Gastroesophageal sphincter (tissue), 3 donors: Measurements from ENCODE around the gene ARAP1.

Experiments used
- CTCF ChIP-seq, 4 experiments: fragments of 200-600 bp in 2 of 4; fragments of 450-650 bp in 2 of 4; sonication (generic) in 1 of 4; IDR thresholded peaks; one replicate each; pipeline ENCODE4 v1.5.1; 2017 to 2019; ENCODE audit warnings: antibody characterized with exemption in 4 of 4, mild to moderate bottlenecking in 2 of 4, moderate library complexity in 2 of 4
- POLR2A ChIP-seq, 2 donors: fragments of 450-650 bp; IDR thresholded peaks; one replicate each; pipeline ENCODE4 v1.6.1; 2017; ENCODE audit warnings: antibody characterized with exemption in 2 of 2, mild to moderate bottlenecking in 2 of 2, moderate library complexity in 1 of 2
- POLR2AphosphoS5 ChIP-seq: sonication (generic); formaldehyde crosslinking; IDR thresholded peaks from one replicate; pipeline ENCODE4 v1.6.1; 2017; ENCODE audit warnings: antibody characterized with exemption

GRCh38 chr11:72776117-72776843 lies 24.1 kb upstream of the ARAP1 start:
- no peak for TF ChIP-seq POLR2A (IDR thresholded peaks at IDR 0.05)
- no peak for TF ChIP-seq CTCF (IDR thresholded peaks at IDR 0.05)
- TF ChIP-seq POLR2AphosphoS5: no peak
